GM04503 (cell line): Measurements from ENCODE around the gene METAP1D.
"Not testable (repeated sequence)": the region's sequence is repeated elsewhere in the genome, so short reads cannot be mapped to it uniquely, and the experiment has no call there.

Experiments
- DNase-seq: peaks from one replicate; pipeline ENCODE4 v3.0.0-alpha.2; 2012; ENCODE audit warnings: low read depth

Gene METAP1D

GRCh38 chr2:172102391-172103359 is 102.9 kb downstream of the METAP1D start, which contains the start of gene DLX2:
TSS of gene DLX2 (minus strand) at chr2:172102900. CDS start at chr2:172102538, 362 bp downstream.
- DNase-seq: no peak

GRCh38 chr2:172103471-172104272 is 103.9 kb downstream of the METAP1D start:
- DNase-seq: no peak

GRCh38 chr2:172105471-172106107 is 105.8 kb downstream of the METAP1D start:
- DNase-seq: no peak

GRCh38 chr2:172106108-172106961 is 106.6 kb downstream of the METAP1D start:
- no peak for DNase-seq

- DNase-seq: no peak
These were observed 108.2 kb downstream of the METAP1D start for GRCh38 chr2:172107690-172108586.

GRCh38 chr2:172108587-172108930 is 108.8 kb downstream of the METAP1D start:
- DNase-seq: no peak

GRCh38 chr2:172109256-172109987 is 109.7 kb downstream of the METAP1D start:
- DNase-seq: no peak

- DNase-seq: no peak
These were observed 110.4 kb downstream of the METAP1D start for GRCh38 chr2:172109988-172110811.

- no peak for DNase-seq
These were observed 113.9 kb downstream of the METAP1D start for GRCh38 chr2:172113617-172114016.

- DNase-seq: not testable (repeated sequence)
These were observed 114.4 kb downstream of the METAP1D start for GRCh38 chr2:172114176-172114575.

GRCh38 chr2:172114579-172114978 is 114.8 kb downstream of the METAP1D start:
- DNase-seq: no peak

GRCh38 chr2:172116107-172116506 is 116.4 kb downstream of the METAP1D start:
- DNase-seq: no peak

- DNase-seq: no peak
These were observed 119.3 kb downstream of the METAP1D start for GRCh38 chr2:172119089-172119488.

GRCh38 chr2:172120118-172120517 is 120.4 kb downstream of the METAP1D start:
- no peak for DNase-seq

- no peak for DNase-seq
These were observed 128.7 kb downstream of the METAP1D start for GRCh38 chr2:172128484-172128883.

- no peak for DNase-seq
These were observed 129.7 kb downstream of the METAP1D start for GRCh38 chr2:172129404-172129803.
